Ishikawa (cell line): ENCODE measurements around the gene STK11IP.

Source experiments
- CEBPB ChIP-seq: IDR thresholded peaks from 2 replicates; pipeline ENCODE4 v1.6.1; 2012
- CREB1 ChIP-seq: IDR thresholded peaks from 2 replicates; pipeline ENCODE4 v1.6.1; 2012; ENCODE audit warnings: low read depth
- EGR1 ChIP-seq: IDR thresholded peaks from 2 replicates; pipeline ENCODE4 v1.6.1; 2012
- EP300 ChIP-seq: IDR thresholded peaks from 2 replicates; pipeline ENCODE4 v1.6.1; 2012; ENCODE audit warnings: borderline replicate concordance
- FOXM1 ChIP-seq: IDR thresholded peaks from 2 replicates; pipeline ENCODE4 v1.6.1; 2012; ENCODE audit warnings: low read depth, borderline replicate concordance
- NFIC ChIP-seq: IDR thresholded peaks from 2 replicates; pipeline ENCODE4 v1.6.1; 2012
- RAD21 ChIP-seq: IDR thresholded peaks from 2 replicates; pipeline ENCODE4 v1.6.1; 2012; ENCODE audit warnings: low read depth
- TAF1 ChIP-seq: IDR thresholded peaks from 2 replicates; pipeline ENCODE4 v1.6.1; 2012; ENCODE audit warnings: low read depth, mild to moderate bottlenecking
- TCF12 ChIP-seq: IDR thresholded peaks from 2 replicates; pipeline ENCODE4 v1.6.1; 2012; ENCODE audit warnings: low read depth
- TEAD4 ChIP-seq: IDR thresholded peaks from 2 replicates; pipeline ENCODE4 v1.6.1; 2012
- YY1 ChIP-seq: IDR thresholded peaks from 2 replicates; pipeline ENCODE4 v1.6.1; 2012; ENCODE audit warnings: low read depth
- ZBTB7A ChIP-seq: IDR thresholded peaks from 2 replicates; pipeline ENCODE4 v1.6.1; 2012; ENCODE audit warnings: low read depth
- TF ChIP-seq, protein P1 (sequence below): IDR thresholded peaks from 2 replicates; pipeline ENCODE4 v1.6.1; 2012
- TF ChIP-seq, protein P2 (sequence below): IDR thresholded peaks from 2 replicates; pipeline ENCODE4 v1.6.1; 2012; ENCODE audit warnings: low read depth, mild to moderate bottlenecking

DNA sequence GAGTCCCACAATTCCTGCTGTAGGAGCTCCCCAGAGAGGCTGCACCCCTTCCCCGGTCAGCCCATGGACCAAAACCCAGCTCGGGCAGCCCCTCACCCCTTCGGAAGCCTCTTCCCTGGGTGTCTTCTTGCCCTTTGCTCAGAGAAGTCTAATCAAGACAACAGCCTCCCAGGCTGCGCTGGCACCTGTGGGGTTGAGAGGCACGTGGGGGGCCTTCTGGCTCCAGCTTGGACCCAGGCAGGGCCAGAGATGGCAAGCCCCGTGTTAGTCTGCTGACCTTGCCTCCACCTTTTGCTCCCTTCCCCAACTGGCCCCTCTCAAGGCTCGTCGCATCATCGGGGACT is 40.2 kb downstream of the STK11IP start:
- TF ChIP-seq CREB1 (no peak), YY1 (no peak), RAD21 (no peak), EP300 (no peak), FOXM1 (no peak), NFIC (no peak), ZBTB7A (no peak), TAF1 (no peak), EGR1 (no peak), CEBPB (no peak), TCF12 (no peak), TEAD4 (no peak)
- TF ChIP-seq, protein P1, sequence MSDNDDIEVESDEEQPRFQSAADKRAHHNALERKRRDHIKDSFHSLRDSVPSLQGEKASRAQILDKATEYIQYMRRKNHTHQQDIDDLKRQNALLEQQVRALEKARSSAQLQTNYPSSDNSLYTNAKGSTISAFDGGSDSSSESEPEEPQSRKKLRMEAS, result no peak
- TF ChIP-seq, protein P2, sequence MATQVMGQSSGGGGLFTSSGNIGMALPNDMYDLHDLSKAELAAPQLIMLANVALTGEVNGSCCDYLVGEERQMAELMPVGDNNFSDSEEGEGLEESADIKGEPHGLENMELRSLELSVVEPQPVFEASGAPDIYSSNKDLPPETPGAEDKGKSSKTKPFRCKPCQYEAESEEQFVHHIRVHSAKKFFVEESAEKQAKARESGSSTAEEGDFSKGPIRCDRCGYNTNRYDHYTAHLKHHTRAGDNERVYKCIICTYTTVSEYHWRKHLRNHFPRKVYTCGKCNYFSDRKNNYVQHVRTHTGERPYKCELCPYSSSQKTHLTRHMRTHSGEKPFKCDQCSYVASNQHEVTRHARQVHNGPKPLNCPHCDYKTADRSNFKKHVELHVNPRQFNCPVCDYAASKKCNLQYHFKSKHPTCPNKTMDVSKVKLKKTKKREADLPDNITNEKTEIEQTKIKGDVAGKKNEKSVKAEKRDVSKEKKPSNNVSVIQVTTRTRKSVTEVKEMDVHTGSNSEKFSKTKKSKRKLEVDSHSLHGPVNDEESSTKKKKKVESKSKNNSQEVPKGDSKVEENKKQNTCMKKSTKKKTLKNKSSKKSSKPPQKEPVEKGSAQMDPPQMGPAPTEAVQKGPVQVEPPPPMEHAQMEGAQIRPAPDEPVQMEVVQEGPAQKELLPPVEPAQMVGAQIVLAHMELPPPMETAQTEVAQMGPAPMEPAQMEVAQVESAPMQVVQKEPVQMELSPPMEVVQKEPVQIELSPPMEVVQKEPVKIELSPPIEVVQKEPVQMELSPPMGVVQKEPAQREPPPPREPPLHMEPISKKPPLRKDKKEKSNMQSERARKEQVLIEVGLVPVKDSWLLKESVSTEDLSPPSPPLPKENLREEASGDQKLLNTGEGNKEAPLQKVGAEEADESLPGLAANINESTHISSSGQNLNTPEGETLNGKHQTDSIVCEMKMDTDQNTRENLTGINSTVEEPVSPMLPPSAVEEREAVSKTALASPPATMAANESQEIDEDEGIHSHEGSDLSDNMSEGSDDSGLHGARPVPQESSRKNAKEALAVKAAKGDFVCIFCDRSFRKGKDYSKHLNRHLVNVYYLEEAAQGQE, result no peak
